HuH-7.5 (cell line): ENCODE measurements around the gene OR8A1.
"Not testable (repeated sequence)": the region's sequence is repeated elsewhere in the genome, so short reads cannot be mapped to it uniquely, and the experiment has no call there.

ENCODE experiments used
- DNase-seq: peaks from one replicate; pipeline ENCODE4 v3.0.0; 2011; ENCODE audit warnings: low spot score

OR8A1 gene

GRCh38 chr11:124595302-124595701, 25.5 kb downstream of the OR8A1 start:
- DNase-seq = no peak

- no peak for DNase-seq
Measured at GRCh38 chr11:124597626-124598025, 27.8 kb downstream of the OR8A1 start.

- DNase-seq = no peak
Measured at GRCh38 chr11:124600621-124601320, 31.0 kb downstream of the OR8A1 start.

GRCh38 chr11:124602193-124602592, 32.4 kb downstream of the OR8A1 start:
- DNase-seq = no peak

GRCh38 chr11:124602723-124603122, 32.9 kb downstream of the OR8A1 start:
- not testable (repeated sequence) for DNase-seq

DNA sequence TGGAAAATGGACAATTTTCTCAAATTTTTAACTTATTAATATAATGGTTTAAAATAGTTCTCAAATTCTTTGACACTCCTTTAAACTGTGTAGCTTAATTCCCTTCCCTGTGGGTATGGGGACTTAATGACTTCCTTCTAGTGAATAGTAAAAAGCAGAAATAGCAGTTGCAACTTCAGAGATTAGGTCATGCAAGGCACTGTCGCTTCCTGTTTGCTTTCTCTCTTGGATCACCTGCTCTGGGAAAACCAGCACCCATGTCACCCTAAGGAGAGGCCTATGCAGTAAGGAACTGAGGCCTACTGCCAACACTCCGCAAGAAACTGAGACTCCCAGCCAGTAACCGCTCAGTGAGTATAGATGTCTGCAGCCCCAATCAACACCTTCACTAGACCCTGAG, 35.9 kb downstream of the OR8A1 start:
- DNase-seq = no peak

GRCh38 chr11:124608147-124608546, 38.4 kb downstream of the OR8A1 start:
- no peak for DNase-seq

GRCh38 chr11:124610295-124610694, 40.5 kb downstream of the OR8A1 start:
- no peak for DNase-seq

- no peak for DNase-seq
Measured at GRCh38 chr11:124611064-124611463, 41.3 kb downstream of the OR8A1 start, which contains the start of gene PANX3. Gene PANX3, plus strand, starts transcription at chr11:124611428. Its CDS starts 129 bp downstream, at chr11:124611557.

DNA sequence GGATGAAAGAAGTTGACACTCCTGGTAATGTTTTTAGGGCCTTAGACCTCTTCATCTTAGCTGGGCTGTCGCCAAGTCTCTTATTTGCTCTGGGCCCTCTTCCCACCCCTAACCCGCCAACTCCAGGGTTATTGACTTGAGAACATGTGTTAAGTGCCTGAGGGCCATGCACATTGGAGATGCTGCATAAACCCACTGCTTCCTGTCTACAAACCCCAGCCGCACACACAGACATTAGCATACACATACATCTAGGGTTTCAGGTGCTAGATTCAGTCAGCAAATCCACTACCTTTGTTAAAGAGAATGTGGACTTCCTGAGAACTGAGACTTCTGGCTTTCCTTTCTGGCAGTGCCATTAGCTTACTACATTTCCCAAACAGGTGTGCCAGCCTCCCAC, 42.2 kb downstream of the OR8A1 start:
- no peak for DNase-seq

DNA sequence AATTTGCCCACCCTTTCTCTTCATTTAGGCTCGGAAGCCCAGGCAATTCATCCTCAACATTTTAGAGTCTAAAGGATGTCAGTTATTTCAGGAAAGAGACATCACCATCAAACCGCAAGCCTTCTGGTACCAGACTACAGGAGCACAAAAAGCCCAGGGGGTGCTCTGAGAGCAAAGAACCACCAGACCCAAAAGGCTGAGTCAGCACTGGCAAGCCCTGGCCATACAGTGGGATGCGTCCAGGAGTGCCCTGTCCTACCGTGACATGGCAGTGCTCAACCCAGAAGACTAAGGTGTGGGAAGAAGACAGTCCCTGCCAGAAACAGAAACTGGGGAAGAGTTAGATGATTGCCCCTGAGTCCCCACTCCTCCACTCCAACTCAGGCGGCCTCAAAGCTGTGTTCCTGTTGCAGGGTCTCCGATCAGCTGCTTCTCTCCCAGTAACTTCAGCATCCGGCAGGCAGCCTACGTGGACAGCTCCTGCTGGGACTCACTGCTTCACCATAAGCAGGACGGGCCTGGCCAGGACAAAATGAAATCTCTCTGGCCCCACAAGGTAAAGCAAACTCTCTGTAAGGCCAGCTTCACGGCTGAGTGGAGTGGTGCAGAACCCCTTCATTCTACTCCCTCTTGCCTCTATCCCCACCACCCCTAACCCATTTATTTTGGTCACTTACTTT, 42.9 kb downstream of the OR8A1 start:
- DNase-seq = no peak

DNA sequence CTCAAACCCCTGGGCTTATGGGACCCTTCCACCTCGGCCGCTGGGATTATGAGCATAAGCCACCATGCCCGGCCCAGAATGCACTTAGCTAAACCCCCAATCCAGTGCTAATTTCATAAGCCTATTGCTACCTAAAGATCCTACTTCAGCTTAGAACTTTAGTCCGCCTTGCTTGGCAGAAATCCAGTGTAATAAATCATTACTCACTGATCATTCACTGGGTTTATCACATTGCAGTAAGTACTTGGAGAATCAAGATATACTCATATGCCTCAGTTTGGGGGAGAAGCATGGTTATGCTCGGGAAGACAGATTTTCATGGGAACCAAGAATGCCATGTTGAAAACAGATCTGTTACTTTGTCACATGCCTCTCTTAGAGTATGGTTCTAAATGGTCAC, 49.1 kb downstream of the OR8A1 start:
- DNase-seq = no peak
